Metanephros (tissue), 2 donors: ENCODE data around the gene TBC1D3I. TPM values are rescaled to one million over a fixed set of nuclear protein-coding genes. Genes with fewer than 3 reads are reported as not detected.

Experiments
- small RNA-seq: library from RNA; depleted of rRNA; stranded (forward); fragments of <200 nt; gene quantifications from one replicate; pipeline ENCODE3, GENCODE V24; 2014; ENCODE audit warnings: low replicate concordance
- total RNA-seq: library from RNA; depleted of rRNA; stranded (reverse); fragments of >200 nt; gene quantifications from one replicate; pipeline ENCODE4 v1.2.3, GENCODE V29; 2014

TBC1D3I gene
- total RNA-seq: 1.5 TPM

DNA sequence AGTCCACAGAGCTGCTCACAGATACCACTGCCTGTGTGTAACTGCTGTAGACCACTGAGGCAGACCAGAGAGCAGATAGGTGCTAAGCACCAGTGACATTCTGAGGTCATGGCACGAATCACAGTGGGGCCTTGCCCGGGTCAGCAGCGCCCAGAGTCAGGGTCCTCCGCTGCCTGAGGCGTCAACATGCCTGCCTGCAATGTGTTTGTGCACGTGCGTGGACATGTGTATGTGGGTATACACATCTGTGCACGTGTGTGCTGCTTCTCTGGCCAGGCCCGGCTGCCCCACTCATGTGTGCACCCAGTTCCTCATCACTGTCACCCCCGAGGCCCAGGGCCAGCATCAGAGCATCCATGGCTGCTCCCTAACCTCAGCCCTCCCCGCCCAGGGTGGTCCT is at the start of gene TBC1D3I:
Gene TBC1D3I (minus strand): TSS at position 101 of the 400 bp plus-strand sequence. CDS start 1,585 bp downstream, outside the sequence.

DNA sequence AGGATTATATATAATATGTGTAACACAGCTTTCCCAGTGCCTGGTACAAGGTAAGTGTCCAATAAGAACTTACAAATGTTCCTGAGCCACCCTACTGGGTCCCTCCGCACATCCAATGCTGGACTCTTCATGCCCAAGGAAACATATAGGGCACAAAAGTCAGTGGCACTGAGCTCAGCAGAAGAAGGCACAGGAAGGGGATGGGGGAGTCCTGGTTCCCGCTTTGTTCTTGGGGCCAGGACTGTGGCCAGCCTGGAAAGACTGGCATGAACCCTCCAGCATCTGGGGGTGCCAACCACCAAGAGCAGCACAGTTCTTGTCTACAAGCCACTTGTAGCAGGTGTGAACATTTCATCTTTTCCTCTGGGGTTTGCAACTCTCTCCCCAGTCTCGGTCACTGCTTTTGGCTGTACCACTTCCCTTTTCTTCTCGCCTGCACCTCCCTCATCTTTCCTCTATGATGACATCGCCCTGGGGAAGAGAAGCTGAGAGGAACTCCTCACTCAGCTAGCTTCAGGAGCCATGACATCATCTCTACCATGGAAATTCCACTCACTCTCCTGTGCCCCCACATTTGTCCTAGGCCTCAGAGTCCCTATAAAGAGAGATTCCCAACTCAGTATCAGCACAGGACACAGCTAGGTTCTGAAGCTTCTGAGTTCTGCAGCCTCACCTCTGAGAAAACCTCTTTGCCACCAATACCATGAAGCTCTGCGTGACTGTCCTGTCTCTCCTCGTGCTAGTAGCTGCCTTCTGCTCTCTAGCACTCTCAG is 53.7 kb downstream of the TBC1D3I start, which contains the start of gene CCL4L2:
Gene CCL4L2 (plus strand): TSS at position 625 of the 773 bp plus-strand sequence.

Small RNAs within 50 kb of the gene (small RNA-seq; reads per million reads assigned to genes)
- not detected for gene AC243829.3
- gene AC243829.6: not detected
- not detected for gene RF00019

Other genes with a start within 250 kb of the TBC1D3I start
- 0.35 TPM for gene CCL23, start 246.6 kb downstream of the TBC1D3I start, total RNA-seq
- gene CCL18, start 200.3 kb downstream of the TBC1D3I start, total RNA-seq: not detected
- 5.2 TPM for gene CCL3, start 174.4 kb downstream of the TBC1D3I start, total RNA-seq
- gene CCL4, start 160.7 kb downstream of the TBC1D3I start, total RNA-seq: 6.0 TPM
- 4.0 TPM for gene TBC1D3B, start 87.9 kb downstream of the TBC1D3I start, total RNA-seq
- gene CCL3L1, start 67.8 kb downstream of the TBC1D3I start, total RNA-seq: 1.9 TPM
- 9.3 TPM for gene CCL4L2, start 53.5 kb downstream of the TBC1D3I start, total RNA-seq
- 0.29 TPM for gene TBC1D3G, start 59.3 kb upstream of the TBC1D3I start, total RNA-seq
- not detected for gene TBC1D3H, start 123.9 kb upstream of the TBC1D3I start, total RNA-seq
- gene ZNHIT3, start 222.1 kb upstream of the TBC1D3I start, total RNA-seq: 40.2 TPM